IMR-90 (cell line): ENCODE results near the gene VIT. TPM values are rescaled to one million over a fixed set of nuclear protein-coding genes. Genes with fewer than 3 reads are reported as not detected.

Source experiments
- ATAC-seq: fragments of 200-7000 bp; cut with Tn5 transposase; 2 replicates; pipeline ENCODE4 v1.9.1; 2020; ENCODE audit warnings: low read depth, mild to moderate bottlenecking, moderate library complexity
- BruUV-seq: library from RNA; stranded (reverse); fragments of 400-500 nt; replicated peaks from 2 replicates; lab custom pipeline; 2021; lab: Mats Ljungman, UMichigan
- CTCF ChIA-PET: fragments of 300-600 bp; formaldehyde crosslinking; extraction: SDS; loops from one replicate; lab custom pipeline; 2021; ENCODE audit warnings: antibody characterized with exemption; lab: Yijun Ruan, JAX
- POLR2A ChIA-PET: fragments of 300-600 bp; sonication (Branson Sonifier 250); formaldehyde crosslinking; loops from one replicate; lab custom pipeline; 2022; ENCODE audit warnings: antibody characterized with exemption; ENCODE audit not compliant: unreplicated experiment; lab: Charles Lee
- DNase-seq: peaks from one replicate; pipeline ENCODE4 v3.0.0; 2013
- H2AFZ ChIP-seq: replicated peaks from 2 replicates; pipeline ENCODE3; 2013; ENCODE audit warnings: low read length, mild to moderate bottlenecking; ENCODE audit not compliant: poor library complexity
- H2AK5ac ChIP-seq: 2 replicates; pipeline ENCODE4 v1.6.1; 2013; ENCODE audit warnings: low read depth, low read length, inconsistent platforms
- H2AK9ac ChIP-seq: replicated peaks from 2 replicates; pipeline ENCODE3; 2013; ENCODE audit warnings: mild to moderate bottlenecking, low read depth, low read length, moderate library complexity; ENCODE audit not compliant: poor library complexity
- H2BK120ac ChIP-seq: 2 replicates; pipeline ENCODE4 v1.6.1; 2013; ENCODE audit warnings: low read depth, low read length, inconsistent platforms
- H2BK15ac ChIP-seq: 3 replicates; pipeline ENCODE4 v1.6.1; 2013; ENCODE audit warnings: low read depth, low read length, inconsistent platforms
- H2BK20ac ChIP-seq: 2 replicates; pipeline ENCODE4 v1.6.1; 2013; ENCODE audit warnings: low read depth, mild to moderate bottlenecking, inconsistent platforms, low read length, moderate library complexity
- H2BK5ac ChIP-seq: 2 replicates; pipeline ENCODE4 v1.6.1; 2013; ENCODE audit warnings: mild to moderate bottlenecking, low read depth, low read length, inconsistent platforms; ENCODE audit not compliant: poor library complexity, severe bottlenecking
- H3K14ac ChIP-seq: replicated peaks from 2 replicates; pipeline ENCODE4 v1.6.1; 2013; ENCODE audit warnings: low read depth, low read length, inconsistent platforms
- H3K18ac ChIP-seq: 2 replicates; pipeline ENCODE4 v1.6.1; 2013; ENCODE audit warnings: low read depth, low read length, control low read depth
- H3K23ac ChIP-seq: 2 replicates; pipeline ENCODE4 v1.6.1; 2013; ENCODE audit warnings: low read depth, low read length, inconsistent platforms
- H3K27ac ChIP-seq: 2 replicates; pipeline ENCODE4 v1.5.1; 2013; ENCODE audit warnings: mild to moderate bottlenecking, control low read depth, low read length; ENCODE audit not compliant: insufficient read depth
- H3K27me3 ChIP-seq: 2 replicates; pipeline ENCODE4 v1.6.1; 2013; ENCODE audit warnings: low read length; ENCODE audit not compliant: control insufficient read depth, insufficient read depth
- H3K36me3 ChIP-seq: 2 replicates; pipeline ENCODE4 v1.6.1; 2013; ENCODE audit warnings: low read length, mixed read lengths; ENCODE audit not compliant: control insufficient read depth, insufficient read depth
- H3K4ac ChIP-seq: 2 replicates; pipeline ENCODE4 v1.6.1; 2013; ENCODE audit warnings: low read depth, low read length, inconsistent platforms
- H3K4me1 ChIP-seq: 2 replicates; pipeline ENCODE4 v1.6.1; 2013; ENCODE audit warnings: low read length, mixed read lengths; ENCODE audit not compliant: control insufficient read depth, insufficient read depth
- H3K4me2 ChIP-seq: 2 replicates; pipeline ENCODE4 v1.6.1; 2013; ENCODE audit warnings: low read depth, mild to moderate bottlenecking, control low read depth, low read length, moderate library complexity
- H3K4me3 ChIP-seq: 2 replicates; pipeline ENCODE4 v1.5.1; 2013; ENCODE audit warnings: low read depth, mild to moderate bottlenecking, control low read depth, low read length, moderate library complexity; ENCODE audit not compliant: insufficient read depth
- H3K56ac ChIP-seq: 2 replicates; pipeline ENCODE4 v1.6.1; 2013; ENCODE audit warnings: low read length, inconsistent platforms; ENCODE audit not compliant: insufficient read depth; ENCODE audit errors: extremely low read depth
- H3K79me1 ChIP-seq, 2 experiments: 2 replicates each; pipeline ENCODE4 v1.6.1; 2013; ENCODE audit warnings: low read length in 2 of 2, inconsistent platforms in 1 of 2, low read depth in 1 of 2
- H3K9ac ChIP-seq: 2 replicates; pipeline ENCODE4 v1.6.1; 2013; ENCODE audit warnings: low read depth, low read length, control low read depth
- H3K9me1 ChIP-seq: 2 replicates; pipeline ENCODE4 v1.6.1; 2013; ENCODE audit warnings: low read length, inconsistent platforms; ENCODE audit not compliant: insufficient read depth
- H3K9me3 ChIP-seq: 2 replicates; pipeline ENCODE4 v1.6.1; 2013; ENCODE audit warnings: low read length; ENCODE audit not compliant: control insufficient read depth, insufficient read depth
- H4K20me1 ChIP-seq: 2 replicates; pipeline ENCODE4 v1.6.1; 2013; ENCODE audit warnings: low read length, inconsistent platforms; ENCODE audit not compliant: insufficient read depth
- H4K5ac ChIP-seq: 2 replicates; pipeline ENCODE4 v1.6.1; 2013; ENCODE audit warnings: mild to moderate bottlenecking, low read depth, low read length, control low read depth
- H4K8ac ChIP-seq, 2 experiments: 2 replicates each; pipeline ENCODE4 v1.6.1; 2013; ENCODE audit warnings: low read depth in 2 of 2, low read length in 2 of 2, control low read depth in 1 of 2, inconsistent platforms in 1 of 2
- H4K91ac ChIP-seq: 2 replicates; pipeline ENCODE4 v1.6.1; 2013; ENCODE audit warnings: low read depth, low read length, inconsistent platforms; ENCODE audit not compliant: insufficient read depth
- POLR2A ChIP-seq: IDR thresholded peaks from 2 replicates; pipeline ENCODE4 v1.6.1; 2012; ENCODE audit warnings: mild to moderate bottlenecking, low read depth, low read length
- WGBS, 2 experiments: methylation state at CpG; one replicate each; pipeline versions ENCODE4 v1.1.5 to v1.1.7; 2013; ENCODE audit warnings: missing lambda C conversion rate in 2 of 2; ENCODE audit not compliant: insufficient read length in 1 of 2; ENCODE audit errors: extremely low coverage in 2 of 2; 5-methylcytosine and 5-hydroxymethylcytosine counted together
- dilution Hi-C: fragments of 300-500 bp; cut with HindIII; formaldehyde crosslinking; loops from one replicate; pipeline ENCODE4 v1.14.3; 2018; ENCODE audit warnings: low sequenced_read_pairs; ENCODE audit not compliant: unreplicated experiment
- in situ Hi-C: fragments of 300-500 bp; cut with MboI; formaldehyde crosslinking; loops from 3 replicates; pipeline ENCODE4 v1.14.3; 2019; ENCODE audit warnings: low sequenced_read_pairs, inconsistent platforms, mixed read lengths
- intact Hi-C: fragments of 100-400 bp; cut with micrococcal nuclease; formaldehyde crosslinking; loops from 2 replicates; pipeline ENCODE4 v1.10.0; 2022
- polyA plus RNA-seq, 3 experiments: library from polyadenylated mRNA; depleted of rRNA; stranded (reverse); fragments of >200 nt; gene quantifications; 2 replicates each; pipeline ENCODE4 v1.2.3, GENCODE V29; 2012; ENCODE audit warnings: low replicate concordance in 1 of 3
- total RNA-seq: library from RNA; depleted of rRNA; stranded (reverse); fragments of >200 nt; gene quantifications from 2 replicates; pipeline ENCODE4 v1.2.3, GENCODE V29; 2012

Gene VIT
- total and polyA plus RNA-seq, 2 of the 4 experiments (the other 2 are of a cell fraction): under 0.01 TPM; not detected in 1

DNA sequence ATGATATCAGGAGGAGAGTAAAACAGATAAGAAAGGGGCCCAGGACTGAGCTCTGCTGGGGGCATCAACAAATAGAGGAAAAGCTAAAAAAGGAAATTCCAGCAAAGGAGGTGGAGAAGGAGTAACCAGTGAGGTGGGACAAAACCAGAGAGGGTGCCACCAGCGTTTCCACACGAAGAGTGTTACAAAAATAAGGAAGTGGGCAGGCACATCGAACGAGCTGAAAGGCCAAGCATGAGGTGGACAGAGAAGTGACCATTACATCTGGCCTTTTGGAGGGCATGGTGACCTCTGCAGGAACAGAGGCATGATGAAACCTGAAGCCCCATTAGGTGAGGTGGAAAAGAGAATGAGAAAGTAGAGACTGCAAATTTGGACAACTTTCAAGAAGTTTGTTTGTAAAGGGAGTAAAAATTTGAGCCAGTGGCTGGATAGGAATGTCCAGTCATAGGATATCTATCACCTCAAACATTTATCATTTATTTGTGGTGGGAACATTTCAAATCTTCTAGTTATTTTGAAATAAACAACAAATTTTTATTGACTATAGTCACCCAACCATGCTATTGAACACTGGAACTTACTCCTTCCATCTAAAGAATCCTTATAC lies 18.4 kb upstream of the VIT start:
- H2BK5ac ChIP-seq: no peak overlapping the region
- peak overlapping the region; percentile 93 for H3K23ac ChIP-seq
- no peak overlapping the region for H4K5ac ChIP-seq
- H2AFZ ChIP-seq: no peak overlapping the region
- peak overlapping the region; percentile 94 for H2BK20ac ChIP-seq
- peak overlapping the region; percentile 76 for H3K14ac ChIP-seq
- H4K91ac ChIP-seq: peak overlapping the region; percentile 90
- H2AK5ac ChIP-seq: peak overlapping the region; percentile 92
- no peak overlapping the region for H3K4me2 ChIP-seq
- peak overlapping the region; percentile 75; the same call in 1 of the 2 replicates for H3K56ac ChIP-seq
- peak overlapping the region; percentile 15; the same call in 1 of the 2 replicates for H3K27ac ChIP-seq
- H3K18ac ChIP-seq: peak overlapping the region; percentile 20; the same call in 1 of the 2 replicates
- peak overlapping the region; percentile 96 for H3K4ac ChIP-seq
- DNase-seq (peak; percentile 64), ATAC-seq (peak; percentile 35)
- H3K9me3 ChIP-seq: no peaks in the 10 kb centered on the region
- no peaks in the 10 kb centered on the region for H3K27me3 ChIP-seq
- WGBS, 2 experiments: 80% methylated on average over 4 of the region's 4 CpGs; no CpG with 5 or more reads in 1 of the 2 experiments
- peak overlapping the region; percentile 33 for H2AK9ac ChIP-seq
- H3K79me1 ChIP-seq: no peaks in the 10 kb centered on the region
- no TSS peak for BruUV-seq
- H3K4me3 ChIP-seq: no peak overlapping the region
- in situ Hi-C loops: loop anchor here (10.0 kb wide), 1 partner anchor 153 kb away; no protein-coding TSS in a partner anchor
- CTCF ChIA-PET: interaction anchor here (0.7 kb wide), 1 partner anchor 107 kb away, joined by 3 read pairs; no protein-coding TSS in a partner anchor
- H4K8ac ChIP-seq: peak overlapping the region in 1 of 2 experiments; percentile 72; a peak in 2 of 4 replicates
- no peaks in the 10 kb centered on the region for H4K20me1 ChIP-seq
- dilution Hi-C loops: no loop called here
- peak overlapping the region; percentile 80; the same call in 2 of the 3 replicates for H2BK15ac ChIP-seq
- H3K9ac ChIP-seq: no peak overlapping the region
- peaks cover 10% of the 10 kb centered on the region for H3K4me1 ChIP-seq
- intact Hi-C loops: no loop called here
- H3K9me1 ChIP-seq: peaks cover 7% of the 10 kb centered on the region
- TF ChIP-seq POLR2A: no peak
- POLR2A ChIA-PET: no interaction called here
- no peaks in the 10 kb centered on the region for H3K36me3 ChIP-seq
- H2BK120ac ChIP-seq: peak overlapping the region; percentile 96
